GM12878 (cell line): ENCODE results near the gene PROX1.

Experiments
- CTCF ChIP-seq, 3 experiments: IDR thresholded peaks in 2 of 3; conservative IDR thresholded peaks in 1 of 3; 2 replicates each; pipeline ENCODE4 v1.5.1; 2011; ENCODE audit warnings: low read depth in 3 of 3, low read length in 3 of 3, mild to moderate bottlenecking in 3 of 3, control low read depth in 2 of 3, moderate library complexity in 2 of 3, inconsistent platforms in 1 of 3, mixed read lengths in 1 of 3; ENCODE audit not compliant: control insufficient read depth in 2 of 3, insufficient read depth in 1 of 3; ENCODE audit errors: extremely low read depth in 1 of 3
- RBBP5 ChIP-seq: fragments of 200-600 bp; sonication (generic); conservative IDR thresholded peaks from 2 replicates; pipeline ENCODE4 v1.6.1; 2016

GRCh38 chr1:213982289-213982671 is 5.5 kb upstream of the PROX1 start:
- TF ChIP-seq CTCF (IDR thresholded peaks at IDR 0.05 in 2 of 3, conservative IDR thresholded peaks at IDR 0.05 in 1 of 3; ENCODE audit: control insufficient read depth in 2 of 3, extremely low read depth in 1 of 3, insufficient read depth in 1 of 3, low read depth in 3 of 3, low read length in 3 of 3) (no peak), RBBP5 (no peak)
